ENCODE results near the gene THRB.

THRB gene

GRCh38 chr3:24259901-24260512 is 234.6 kb downstream of the THRB start:
- no peak for ATAC-seq

- no peak for ATAC-seq
These were observed 235.7 kb downstream of the THRB start for GRCh38 chr3:24258727-24259600.

GRCh38 chr3:24258260-24258659 is 236.4 kb downstream of the THRB start:
- no peak for ATAC-seq

GRCh38 chr3:24255414-24255813 is 239.2 kb downstream of the THRB start:
- no peak for ATAC-seq

- no peak for ATAC-seq
These were observed 240.0 kb downstream of the THRB start for GRCh38 chr3:24254649-24255048.

GRCh38 chr3:24253336-24253735 is 241.3 kb downstream of the THRB start:
- no peak for ATAC-seq

- no peak for ATAC-seq
These were observed 245.1 kb downstream of the THRB start for GRCh38 chr3:24249523-24249922.

- no peak for ATAC-seq
These were observed 249.6 kb downstream of the THRB start for GRCh38 chr3:24245056-24245455.

GRCh38 chr3:24244491-24244890 is 250.2 kb downstream of the THRB start:
- ATAC-seq = no peak

GRCh38 chr3:24242012-24242698 is 252.5 kb downstream of the THRB start:
- ATAC-seq = no peak

GRCh38 chr3:24240306-24240705 is 254.3 kb downstream of the THRB start:
- ATAC-seq = no peak

- ATAC-seq = peak; percentile 29 to 51
These were observed 256.5 kb downstream of the THRB start for GRCh38 chr3:24237971-24238706.

- no peak for ATAC-seq
These were observed 259.5 kb downstream of the THRB start for GRCh38 chr3:24235121-24235520.

GRCh38 chr3:24232784-24233183 is 261.9 kb downstream of the THRB start:
- no peak for ATAC-seq

- no peak for ATAC-seq
These were observed 265.0 kb downstream of the THRB start for GRCh38 chr3:24229468-24230221.

- ATAC-seq = no peak
These were observed 267.0 kb downstream of the THRB start for GRCh38 chr3:24227635-24228034.

GRCh38 chr3:24226397-24226796 is 268.3 kb downstream of the THRB start:
- ATAC-seq = no peak

GRCh38 chr3:24225385-24225950 is 269.2 kb downstream of the THRB start:
- no peak for ATAC-seq

GRCh38 chr3:24224666-24225384 is 269.8 kb downstream of the THRB start:
- ATAC-seq = no peak

GRCh38 chr3:24222165-24222805 is 272.4 kb downstream of the THRB start:
- no peak for ATAC-seq
